ENCODE data around the gene MED25.

MED25 gene

DNA sequence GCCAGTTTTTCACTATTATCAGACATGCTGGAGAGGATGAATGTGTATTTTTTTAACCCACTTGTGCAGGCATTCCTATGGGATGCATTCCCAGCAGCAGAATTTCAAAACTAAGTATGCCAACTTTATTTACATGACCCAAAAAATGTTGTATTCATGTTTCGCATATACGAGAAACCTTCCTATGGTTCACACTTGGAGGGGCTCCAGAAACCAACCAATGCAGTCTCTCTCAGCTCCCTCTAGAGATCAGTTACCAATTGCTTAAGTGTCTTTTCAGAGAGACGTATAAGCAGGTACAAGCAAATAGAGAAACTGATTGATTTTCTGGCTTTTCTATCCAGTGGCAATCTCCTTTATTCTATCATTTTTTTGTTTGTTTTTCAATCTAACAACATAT lies 27.3 kb downstream of the MED25 start:
- no peak for DNase-seq

- DNase-seq, result no peak
Observed at GRCh38 chr19:49846408-49846807, 28.3 kb downstream of the MED25 start.

- DNase-seq, result no peak
Observed at GRCh38 chr19:49847731-49848696, 29.9 kb downstream of the MED25 start.

GRCh38 chr19:49848938-49849337 lies 30.8 kb downstream of the MED25 start:
- DNase-seq, result no peak

- DNase-seq, result no peak
Observed at GRCh38 chr19:49849433-49850220, 31.5 kb downstream of the MED25 start.

GRCh38 chr19:49850221-49850486 lies 32.1 kb downstream of the MED25 start:
- no peak for DNase-seq

DNA sequence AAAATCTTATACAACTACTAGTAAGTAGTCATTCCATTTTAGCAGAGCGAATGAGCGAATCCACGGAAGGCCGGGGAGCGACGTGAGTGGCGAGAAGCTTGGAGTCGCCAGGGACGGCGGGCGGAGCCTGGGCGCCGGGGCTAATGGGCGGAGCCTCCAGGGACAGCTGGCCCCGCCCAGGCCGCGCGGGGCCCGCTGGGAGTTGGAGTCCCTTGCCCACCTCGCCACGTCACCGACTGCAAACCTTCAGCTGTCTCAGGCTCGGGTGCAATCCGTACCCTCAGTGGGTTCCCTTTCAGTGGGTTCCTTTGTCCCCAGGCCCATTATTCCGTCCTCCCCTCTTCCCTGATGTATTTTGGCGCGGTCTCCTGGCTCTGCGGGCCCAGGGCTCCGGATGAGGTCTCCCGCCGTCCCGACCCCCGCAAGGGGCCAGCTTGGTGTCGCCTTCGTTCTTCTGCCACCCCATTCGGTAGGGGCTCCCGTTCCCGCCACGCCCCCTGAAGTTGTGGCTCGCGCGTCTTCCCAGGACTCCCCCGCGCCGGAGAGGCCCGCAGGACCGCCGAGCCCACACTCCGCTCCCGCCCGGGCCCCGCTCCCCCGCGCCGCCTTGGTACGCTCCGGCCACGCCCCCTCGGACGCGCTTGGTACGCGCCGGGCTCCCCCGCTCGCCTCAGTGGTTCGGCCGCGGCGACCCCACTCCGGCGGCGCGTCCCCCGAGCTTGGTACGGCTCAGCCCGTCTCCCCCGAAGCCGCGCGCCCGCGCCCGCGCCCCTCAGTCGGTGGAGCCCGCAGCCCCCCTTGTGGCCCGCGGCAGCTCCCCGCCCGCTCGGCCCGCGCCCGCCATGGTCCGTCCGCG lies 32.6 kb downstream of the MED25 start, which contains the start of gene PTOV1:
Gene PTOV1, plus strand, starts transcription at position 673 of the 856 bp plus-strand sequence.
- peak; percentile 84 for DNase-seq

DNA sequence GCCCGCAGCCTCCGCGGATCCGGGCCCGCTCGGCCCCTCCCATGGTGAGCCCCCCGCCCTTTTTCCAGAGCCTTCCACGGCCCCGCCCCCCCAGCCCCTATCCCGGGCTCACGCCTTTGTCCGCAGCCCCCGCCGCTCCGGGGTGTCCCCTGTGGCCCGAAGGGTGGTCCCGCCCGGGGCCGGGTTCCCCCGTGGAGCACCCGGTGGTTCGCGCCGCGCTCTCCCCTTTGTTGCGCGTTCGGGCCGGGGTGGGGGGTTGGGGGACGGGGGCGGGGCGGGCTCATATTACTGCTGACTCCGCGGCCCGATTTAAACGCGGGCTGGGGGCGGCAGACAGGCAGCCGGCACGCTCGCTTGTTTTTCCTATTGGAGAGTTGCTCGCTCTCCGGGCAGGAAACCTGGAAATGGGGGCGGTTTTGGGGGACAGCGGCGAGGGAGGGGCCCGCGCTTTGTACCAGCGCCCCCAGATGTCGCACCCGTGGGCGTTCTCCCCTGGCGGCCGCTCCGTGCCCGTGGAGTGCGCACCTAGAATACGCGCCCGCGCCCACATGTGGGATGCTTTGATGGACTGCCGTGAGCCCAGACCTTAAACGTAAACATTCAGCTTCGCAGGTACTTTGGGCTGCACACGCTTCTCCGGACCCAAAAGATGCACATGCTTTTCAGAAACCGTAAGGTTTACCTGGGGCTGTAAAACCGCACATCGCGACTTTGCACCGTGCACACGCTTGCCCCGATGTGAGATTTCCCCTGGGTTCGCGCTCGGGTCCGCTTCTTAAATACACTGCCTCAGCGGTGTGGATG lies 33.6 kb downstream of the MED25 start:
- DNase-seq, result peak; percentile 32

DNA sequence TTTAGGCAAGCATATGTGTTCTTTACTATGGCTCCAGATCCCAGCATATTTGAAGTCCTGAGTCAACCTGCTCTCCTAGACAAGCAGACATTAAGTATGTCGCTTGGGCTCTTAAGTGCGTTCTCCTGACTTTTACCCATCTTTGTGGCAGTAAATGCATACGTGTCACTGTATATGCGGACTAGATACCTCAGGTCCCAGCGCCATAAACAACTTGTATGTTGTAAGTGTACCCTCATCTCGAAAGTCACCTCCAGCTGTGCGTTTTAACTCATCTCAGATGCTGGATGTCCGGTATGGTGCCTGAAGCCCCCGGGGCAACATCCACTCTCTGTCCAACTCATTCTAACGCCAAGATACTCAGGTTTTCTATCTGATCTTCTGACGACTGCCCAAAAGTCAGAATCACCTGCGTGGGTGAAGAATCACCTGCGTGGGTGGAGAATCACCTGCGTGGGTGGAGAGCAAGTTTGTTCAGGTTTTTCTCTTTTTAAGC lies 34.6 kb downstream of the MED25 start:
- DNase-seq, result no peak

DNA sequence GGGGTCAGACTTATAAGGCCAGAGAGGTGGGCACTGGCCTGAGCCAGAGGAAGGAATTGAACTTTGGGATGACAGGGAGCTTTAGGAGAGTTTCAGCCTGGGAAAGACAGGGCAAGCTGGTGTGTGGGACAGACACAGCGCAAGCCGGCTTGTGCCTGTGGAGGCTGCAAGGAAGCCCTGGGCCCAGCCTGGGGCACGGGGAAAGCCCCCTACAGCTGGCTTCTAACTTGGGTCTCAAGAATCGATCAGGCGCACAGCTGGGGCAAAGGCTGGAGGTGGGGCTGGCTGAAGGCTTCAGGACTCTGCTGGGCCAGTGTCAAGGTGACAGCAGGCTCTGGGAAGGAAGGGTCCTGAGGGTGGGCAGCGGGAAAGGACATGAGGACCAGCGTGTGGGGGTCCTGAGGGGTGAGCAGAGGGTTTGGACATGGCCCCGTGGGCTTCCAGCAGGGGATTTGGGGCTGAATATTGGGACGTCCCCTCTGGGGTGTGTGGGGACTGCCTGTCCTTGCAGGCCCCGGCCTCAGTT lies 35.8 kb downstream of the MED25 start:
- DNase-seq, result no peak

DNA sequence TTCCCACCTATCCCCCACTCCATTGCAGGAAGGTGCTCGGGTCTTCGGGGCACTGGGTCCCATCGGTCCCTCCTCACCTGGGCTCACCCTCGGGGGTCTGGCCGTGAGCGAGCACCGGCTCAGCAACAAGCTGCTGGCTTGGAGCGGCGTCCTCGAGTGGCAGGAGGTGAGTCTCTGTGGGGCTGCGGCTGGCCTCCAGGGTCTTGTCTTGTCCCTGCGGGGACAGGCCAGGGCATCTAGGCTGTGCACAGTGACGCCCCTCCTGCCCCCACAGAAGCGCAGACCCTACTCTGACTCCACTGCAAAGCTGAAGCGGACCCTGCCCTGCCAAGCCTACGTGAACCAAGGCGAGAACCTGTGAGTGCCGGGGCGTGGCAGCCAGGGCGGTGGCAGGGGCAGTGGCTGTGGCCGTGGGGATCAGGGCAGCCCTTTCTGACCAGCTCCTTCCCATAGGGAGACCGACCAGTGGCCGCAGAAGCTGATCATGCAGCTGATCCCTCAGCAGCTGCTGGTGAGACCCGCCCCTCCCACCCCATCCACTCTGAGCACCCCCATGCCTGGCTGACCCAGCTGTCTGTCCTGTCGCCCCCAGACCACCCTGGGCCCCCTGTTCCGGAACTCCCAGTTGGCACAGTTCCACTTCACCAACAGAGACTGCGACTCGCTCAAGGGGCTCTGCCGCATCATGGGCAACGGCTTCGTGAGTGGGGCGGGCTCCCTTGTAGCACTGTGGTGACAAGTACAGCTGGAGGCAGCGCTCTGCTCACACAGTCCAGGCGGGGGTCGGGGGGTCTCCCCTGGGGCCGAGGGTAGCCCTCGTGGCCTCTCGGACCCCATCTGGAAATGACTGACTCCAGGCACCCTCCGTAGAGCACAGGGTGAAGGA lies 36.5 kb downstream of the MED25 start:
- DNase-seq, result no peak

DNA sequence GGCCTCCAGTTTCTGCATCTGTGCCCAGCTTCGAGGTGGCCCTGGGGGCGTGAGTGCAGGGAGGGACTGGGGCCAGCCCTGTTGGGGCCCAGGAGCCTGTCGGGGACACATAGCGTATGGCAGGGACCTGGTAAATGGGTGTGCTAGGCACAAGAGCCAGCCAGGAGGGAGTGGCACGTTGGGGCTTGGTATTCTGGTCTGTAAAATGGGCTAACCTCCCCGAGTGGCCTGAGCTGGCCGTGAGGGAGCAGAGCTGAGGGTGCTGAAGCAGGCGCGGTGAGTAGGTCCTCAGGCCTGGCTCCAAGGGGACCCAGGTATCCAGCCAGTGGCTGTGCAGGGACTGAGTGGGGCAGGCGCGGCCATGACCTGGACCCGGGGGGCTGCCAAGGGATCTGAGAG lies 37.2 kb downstream of the MED25 start:
- no peak for DNase-seq

GRCh38 chr19:49855676-49856573 lies 37.8 kb downstream of the MED25 start:
- DNase-seq, result no peak

DNA sequence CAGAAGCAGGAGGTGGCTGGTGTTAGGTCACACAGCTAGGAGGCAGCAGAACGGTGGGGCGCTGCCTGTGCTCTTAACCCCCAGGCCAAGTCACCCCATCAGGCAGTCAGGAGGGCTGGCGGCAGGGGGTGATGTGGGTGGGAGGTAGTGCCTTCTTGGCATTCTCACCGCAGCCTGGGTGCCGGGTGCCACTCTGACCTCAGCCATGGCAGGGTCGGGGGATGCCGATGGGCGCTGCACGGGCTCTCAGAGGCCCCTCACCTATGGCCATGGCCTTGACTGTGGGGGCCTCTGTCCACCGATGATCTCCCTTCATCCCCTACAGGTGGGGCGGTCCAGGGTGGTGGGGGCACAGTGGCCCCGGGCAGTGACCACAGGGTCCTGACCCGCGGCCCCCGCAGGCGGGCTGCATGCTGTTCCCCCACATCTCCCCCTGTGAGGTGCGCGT lies 38.5 kb downstream of the MED25 start:
- no peak for DNase-seq

DNA sequence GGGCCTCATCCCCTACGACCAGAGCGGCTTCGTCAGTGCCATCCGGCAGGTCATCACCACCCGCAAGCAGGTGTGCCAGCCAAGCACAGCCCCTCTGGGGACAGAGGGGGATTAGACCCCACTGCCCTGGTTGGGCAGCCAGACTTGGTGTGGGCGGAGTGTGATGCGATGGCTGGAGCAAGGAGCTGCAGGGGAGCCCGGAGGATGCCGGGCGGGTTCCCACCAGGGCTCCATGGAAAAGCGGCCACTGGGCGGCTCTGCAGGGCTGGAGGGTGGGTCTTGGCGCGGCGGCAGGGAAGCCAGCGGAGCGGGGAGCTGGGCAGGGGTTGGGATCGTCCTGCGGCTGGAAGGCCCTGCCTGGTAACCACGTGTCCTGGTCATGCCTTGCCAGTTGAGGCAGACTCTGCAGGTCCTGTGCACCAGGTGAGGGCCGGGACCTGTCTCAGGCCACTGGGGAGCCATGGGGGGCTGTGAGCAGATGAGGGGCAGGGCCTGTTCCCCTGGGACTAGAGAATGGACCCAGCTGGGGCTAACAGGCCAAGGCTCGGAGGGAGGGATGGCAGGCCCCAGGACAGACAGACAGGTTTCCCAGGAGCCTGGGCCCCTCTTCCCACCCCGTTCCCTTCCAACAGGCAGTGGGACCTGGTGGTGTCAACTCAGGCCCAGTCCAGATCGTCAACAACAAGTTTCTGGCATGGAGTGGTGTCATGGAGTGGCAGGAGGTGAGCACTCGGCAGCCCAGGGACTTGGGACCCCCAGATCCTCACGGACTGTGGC lies 39.2 kb downstream of the MED25 start:
- no peak for DNase-seq

GRCh38 chr19:49857838-49858087 lies 39.7 kb downstream of the MED25 start:
- DNase-seq, result no peak

GRCh38 chr19:49858088-49858985 lies 40.2 kb downstream of the MED25 start:
- no peak for DNase-seq

All from activated CD4-positive, alpha-beta T cell treated with anti-CD3 and anti-CD28 coated beads, Interleukin-2, amount 50 U/mL, for 1 hour (primary cell).